Body of pancreas (tissue), 4 donors: ENCODE results near the gene SLC2A4. TPM values are rescaled to one million over a fixed set of nuclear protein-coding genes. Genes with fewer than 3 reads are reported as not detected.
A peak's percentile ranks its signal among the peaks of the same experiment; 100 is the strongest.

Source experiments
- ATAC-seq: fragments of 150-250 bp; one replicate; pipeline ENCODE4 v1.9.1; 2016
- DNase-seq, 4 donors: peaks; one replicate each; pipeline ENCODE4 v3.0.0-alpha.2; 2019
- H3K27ac ChIP-seq, 4 donors: fragments of 200-600 bp; sonication (generic); 1 replicate in 3 of 4; 2 replicates in 1 of 4; pipeline versions ENCODE4 v1.5.1 to v1.6.1; 2016 to 2019; ENCODE audit warnings: mild to moderate bottlenecking in 1 of 4, mixed read lengths in 1 of 4, moderate library complexity in 1 of 4
- H3K27me3 ChIP-seq, 2 donors: fragments of 200-600 bp; sonication (generic); one replicate each; pipeline ENCODE4 v1.6.0; 2016; ENCODE audit warnings: mild to moderate bottlenecking in 1 of 2
- H3K36me3 ChIP-seq, 2 donors: fragments of 200-600 bp; sonication (generic); replicated peaks in 1 of 2; 2 replicates each; pipeline ENCODE4 v1.5.1; 2016; ENCODE audit warnings: low read depth in 2 of 2; ENCODE audit not compliant: insufficient read depth in 1 of 2
- H3K4me1 ChIP-seq: fragments of 200-600 bp; sonication (generic); one replicate; pipeline ENCODE4 v1.6.0; 2016
- H3K4me3 ChIP-seq, 2 donors: fragments of 200-600 bp; sonication (generic); 1 replicate in 1 of 2; 2 replicates in 1 of 2; pipeline ENCODE4 v1.5.1; 2016 to 2019
- H3K9me3 ChIP-seq, 3 donors: fragments of 200-600 bp; sonication (generic); 1 replicate in 2 of 3; 2 replicates in 1 of 3; pipeline ENCODE4 v1.5.1; 2016
- CTCF ChIP-seq, 7 experiments: fragments of 450-650 bp in 4 of 7; fragments of 200-600 bp in 3 of 7; sonication (generic) in 3 of 7; IDR thresholded peaks; one replicate each; pipeline ENCODE4 v1.5.1; 2016 to 2019; ENCODE audit warnings: antibody characterized with exemption in 7 of 7
- POLR2A ChIP-seq, 3 donors: fragments of 450-650 bp; IDR thresholded peaks; one replicate each; pipeline ENCODE4 v1.6.1; 2016; ENCODE audit warnings: antibody characterized with exemption in 3 of 3, mild to moderate bottlenecking in 2 of 3
- WGBS, 2 donors: methylation state at CpG; one replicate each; pipeline ENCODE4 v1.1.5; 2017; 5-methylcytosine and 5-hydroxymethylcytosine counted together
- intact Hi-C: fragments of 100-400 bp; cut with DNase I; formaldehyde crosslinking; loops from one replicate; pipeline ENCODE4 v1.15.1; 2023
- total RNA-seq, 2 donors: library from RNA; depleted of rRNA; stranded (reverse); fragments of >200 nt; gene quantifications; one replicate each; pipeline ENCODE4 v1.1.0, GENCODE V29; 2016

Gene SLC2A4
- total RNA-seq, 2 donors from 2014 or later, result 1.3 to 10.5 TPM

- intact Hi-C loops, result no loop called here
Measured at GRCh38 chr17:7326186-7326585, 44.7 kb downstream of the SLC2A4 start.

GRCh38 chr17:7327056-7327455 is 45.5 kb downstream of the SLC2A4 start:
- intact Hi-C loops, result no loop called here
- Histone ChIP-seq H3K27me3 (no peaks in the 10 kb centered on the region), H3K27ac (no peak overlapping the region), H3K4me1 (peaks cover 25% of the 10 kb centered on the region), H3K9me3 (no peaks in the 10 kb centered on the region), H3K36me3 (peaks cover 0 to 9% of the 10 kb centered on the region in 2 donors), H3K4me3 (no peak overlapping the region)
- ATAC-seq (no peak), DNase-seq (no peak)
- TF ChIP-seq POLR2A (IDR thresholded peaks at IDR 0.05), result no peak
- no peak for TF ChIP-seq CTCF (IDR thresholded peaks at IDR 0.05)
- 92% methylated on average over 7 of the region's 7 CpGs for WGBS, 2 donors

More at GRCh38 chr17:7326186-7326585, 44.7 kb downstream of the SLC2A4 start:
- TF ChIP-seq CTCF (IDR thresholded peaks at IDR 0.05), result no peak
- no peak for TF ChIP-seq POLR2A (IDR thresholded peaks at IDR 0.05)
- H3K27ac ChIP-seq, result no peak overlapping the region
- H3K36me3 ChIP-seq, result peaks cover 0 to 16% of the 10 kb centered on the region in 2 donors
- H3K4me1 ChIP-seq, result peaks cover 25% of the 10 kb centered on the region
- DNase-seq (no peak), ATAC-seq (no peak)
- H3K9me3 ChIP-seq, result no peaks in the 10 kb centered on the region
- H3K4me3 ChIP-seq, result no peak overlapping the region
- 67 to 87% methylated on average over 5 to 7 of the region's 11 CpGs for WGBS, 2 donors
- no peaks in the 10 kb centered on the region for H3K27me3 ChIP-seq

- DNase-seq, result peak in 1 of 4 donors; percentile 13
- Histone ChIP-seq H3K4me3 (no peak overlapping the region), H3K36me3 (peaks cover 0 to 9% of the 10 kb centered on the region in 2 donors), H3K4me1 (peaks cover 25% of the 10 kb centered on the region), H3K27me3 (no peaks in the 10 kb centered on the region), H3K9me3 (no peaks in the 10 kb centered on the region), H3K27ac (no peak overlapping the region)
- TF ChIP-seq POLR2A (IDR thresholded peaks at IDR 0.05), result no peak
- no peak for TF ChIP-seq CTCF (IDR thresholded peaks at IDR 0.05)
- no peak for ATAC-seq
- WGBS, 2 donors, result 76 to 83% methylated on average over 14 of the region's 17 CpGs
- intact Hi-C loops, result no loop called here
Measured at GRCh38 chr17:7327501-7327900, 46.0 kb downstream of the SLC2A4 start.

- intact Hi-C loops, result no loop called here
- H3K4me1 ChIP-seq, result peaks cover 25% of the 10 kb centered on the region
- H3K27ac ChIP-seq, result no peak overlapping the region
- no peak overlapping the region for H3K4me3 ChIP-seq
- 63 to 78% methylated on average over 1 of the region's 1 CpG for WGBS, 2 donors
- no peaks in the 10 kb centered on the region for H3K27me3 ChIP-seq
- H3K36me3 ChIP-seq, result peaks cover 0 to 4% of the 10 kb centered on the region in 2 donors
- H3K9me3 ChIP-seq, result no peaks in the 10 kb centered on the region
- no peak for DNase-seq
- TF ChIP-seq CTCF (IDR thresholded peaks at IDR 0.05) (no peak), POLR2A (IDR thresholded peaks at IDR 0.05) (no peak)
- no peak for ATAC-seq
Measured at GRCh38 chr17:7328009-7328408, 46.5 kb downstream of the SLC2A4 start.

- H3K4me3 ChIP-seq, result peak within 1 kb of the TSS; percentile 85 to 94
- peak within 1 kb of the TSS; percentile 79 to 92 (median 89) for H3K27ac ChIP-seq
- peaks cover 25% of the 10 kb centered on the region for H3K4me1 ChIP-seq
- intact Hi-C loops, result no loop called here
- 0% methylated on average over 10 to 47 of the region's 50 CpGs for WGBS, 2 donors
- no peak for TF ChIP-seq POLR2A (IDR thresholded peaks at IDR 0.05)
- TF ChIP-seq CTCF (IDR thresholded peaks at IDR 0.05), result no peak
- H3K36me3 ChIP-seq, result peaks cover 0 to 4% of the 10 kb centered on the region in 2 donors
- H3K27me3 ChIP-seq, result no peaks in the 10 kb centered on the region
- no peaks in the 10 kb centered on the region for H3K9me3 ChIP-seq
- DNase-seq (no peak), ATAC-seq (peak; percentile 19)
Measured at GRCh38 chr17:7328840-7329373, 47.4 kb downstream of the SLC2A4 start, which contains the start of gene NEURL4. TSS of gene NEURL4 (minus strand) at chr17:7329335. CDS start at chr17:7329312, 23 bp downstream.
